PC-3 (cell line): ENCODE measurements around the gene RPS16. TPM values are rescaled to one million over a fixed set of nuclear protein-coding genes. Genes with fewer than 3 reads are reported as not detected.

Experiments
- ATAC-seq: fragments of 200-7000 bp; cut with Tn5 transposase; 2 replicates; pipeline ENCODE4 v1.9.1; 2020; ENCODE audit warnings: mild to moderate bottlenecking, moderate library complexity
- BruUV-seq: library from RNA; stranded (reverse); fragments of 400-500 nt; replicated peaks from 2 replicates; lab custom pipeline; 2021; lab: Mats Ljungman, UMichigan
- CTCF ChIA-PET: fragments of 300-600 bp; sonication (Branson Sonifier 250); formaldehyde crosslinking; loops from one replicate; lab custom pipeline; 2022; ENCODE audit warnings: antibody characterized with exemption; lab: Charles Lee
- POLR2A ChIA-PET: fragments of 300-600 bp; sonication (Branson Sonifier 250); formaldehyde crosslinking; loops from one replicate; lab custom pipeline; 2022; ENCODE audit warnings: antibody characterized with exemption; ENCODE audit not compliant: unreplicated experiment; lab: Charles Lee
- DNase-seq: peaks from one replicate; pipeline ENCODE4 v3.0.0-alpha.2; 2015
- H2AFZ ChIP-seq: fragments of 300-600 bp; sonication (generic); 2 replicates; pipeline ENCODE4 v1.6.0; 2016; ENCODE audit warnings: antibody characterized with exemption, low read length
- H3F3A ChIP-seq: fragments of 300-600 bp; sonication (generic); one replicate; pipeline ENCODE4 v1.6.0; 2017; ENCODE audit warnings: antibody characterized with exemption, low read length, control low read depth, mild to moderate bottlenecking; ENCODE audit not compliant: unreplicated experiment
- H3K27ac ChIP-seq: fragments of 300-600 bp; sonication (generic); 2 replicates; pipeline ENCODE4 v1.5.1; 2016; ENCODE audit warnings: mild to moderate bottlenecking, low read length
- H3K27me3 ChIP-seq: fragments of 300-600 bp; sonication (generic); 2 replicates; pipeline ENCODE4 v1.6.1; 2016; ENCODE audit warnings: low read length, mixed read lengths
- H3K36me3 ChIP-seq: fragments of 300-600 bp; sonication (generic); 2 replicates; pipeline ENCODE4 v1.6.1; 2016; ENCODE audit warnings: low read depth, mixed run types, low read length, mixed read lengths
- H3K4me1 ChIP-seq: fragments of 300-600 bp; sonication (generic); 2 replicates; pipeline ENCODE4 v1.5.1; 2016; ENCODE audit warnings: low read length; ENCODE audit not compliant: insufficient read depth
- H3K4me2 ChIP-seq: fragments of 300-600 bp; sonication (generic); 2 replicates; pipeline ENCODE4 v1.6.0; 2016; ENCODE audit warnings: low read length
- H3K4me3 ChIP-seq: fragments of 300-600 bp; sonication (generic); 2 replicates; pipeline ENCODE4 v1.5.1; 2016; ENCODE audit warnings: mild to moderate bottlenecking, low read length, mixed read lengths
- H3K79me2 ChIP-seq: fragments of 300-600 bp; sonication (generic); 2 replicates; pipeline ENCODE4 v1.6.1; 2017; ENCODE audit warnings: low read length, mixed read lengths
- H3K9ac ChIP-seq: fragments of 300-600 bp; sonication (generic); 2 replicates; pipeline ENCODE4 v1.6.0; 2016; ENCODE audit warnings: mild to moderate bottlenecking, low read length
- H3K9me2 ChIP-seq: fragments of 300-600 bp; sonication (generic); replicated peaks from 2 replicates; pipeline ENCODE4 v1.6.1; 2016; ENCODE audit warnings: mixed run types, low read length, mixed read lengths
- H3K9me3 ChIP-seq: fragments of 300-600 bp; sonication (generic); 2 replicates; pipeline ENCODE4 v1.6.1; 2016; ENCODE audit warnings: low read length, mixed read lengths
- H4K20me1 ChIP-seq: fragments of 300-600 bp; sonication (generic); 2 replicates; pipeline ENCODE4 v1.6.1; 2016; ENCODE audit warnings: low read length, mixed read lengths
- CTCF ChIP-seq: fragments of 300-600 bp; sonication (generic); conservative IDR thresholded peaks from 2 replicates; pipeline ENCODE4 v1.5.1; 2017; ENCODE audit warnings: antibody characterized with exemption, low read depth, mild to moderate bottlenecking, low read length
- EZH2 ChIP-seq: fragments of 300-600 bp; sonication (generic); IDR thresholded peaks from one replicate; pipeline ENCODE4 v1.6.1; 2017; ENCODE audit warnings: antibody characterized with exemption, mild to moderate bottlenecking, low read length; ENCODE audit not compliant: unreplicated experiment
- EZH2phosphoT487 ChIP-seq: fragments of 300-600 bp; sonication (generic); IDR thresholded peaks from 2 replicates; pipeline ENCODE4 v1.6.1; 2018; ENCODE audit warnings: mild to moderate bottlenecking, antibody characterized with exemption, low read length, borderline replicate concordance
- intact Hi-C: fragments of 100-400 bp; cut with micrococcal nuclease; formaldehyde crosslinking; loops from 2 replicates; pipeline ENCODE4 v1.9.0; 2023
- total RNA-seq: library from RNA; depleted of rRNA; stranded (reverse); fragments of >200 nt; gene quantifications from 2 replicates; pipeline ENCODE4 v1.2.3, GENCODE V29; 2014

RPS16 gene
- total RNA-seq, 1 experiment from 2014 or later: 418 TPM

DNA sequence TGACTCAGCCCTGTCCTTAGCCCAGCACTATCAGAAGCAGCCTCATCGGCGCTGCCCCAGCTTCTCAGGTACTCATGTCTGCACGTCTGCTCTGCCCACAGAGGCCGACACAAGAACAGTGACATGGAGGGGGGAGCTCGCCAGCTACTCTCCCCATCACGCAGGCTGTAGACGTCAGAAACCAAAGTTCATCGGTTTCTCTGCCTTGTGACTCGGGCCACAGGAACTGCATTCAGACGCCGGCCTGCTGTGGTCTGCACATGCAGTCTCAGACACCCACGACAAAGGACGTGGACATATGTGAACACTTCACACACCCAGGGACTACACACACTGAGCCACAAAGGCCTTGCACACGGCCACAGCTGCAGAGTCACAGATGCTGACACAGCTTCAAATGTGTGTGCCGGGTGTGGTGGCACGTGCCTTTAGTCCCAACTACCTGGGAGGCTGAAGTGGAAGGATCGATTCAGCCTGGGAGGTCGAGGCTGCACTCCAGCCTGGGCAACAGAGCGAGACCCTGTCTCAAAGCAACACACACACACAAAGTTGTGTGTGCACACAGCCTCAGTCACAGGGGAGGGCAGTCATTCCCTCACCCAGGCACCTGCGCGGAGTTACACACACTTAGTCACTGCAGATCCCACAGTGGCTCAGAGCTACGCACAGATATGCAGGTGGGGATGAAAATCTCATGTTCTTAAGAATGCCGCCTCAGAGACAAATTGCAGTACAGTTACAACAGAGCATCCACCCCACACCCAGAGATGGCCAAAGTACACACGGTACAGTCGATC is 34.0 kb downstream of the RPS16 start:
- Histone ChIP-seq H3K4me2 (peak overlapping the region; percentile 95), H3K27ac (peak overlapping the region; percentile 97), H3K27me3 (no peaks in the 10 kb centered on the region), H3K9me2 (no peaks in the 10 kb centered on the region), H3K9me3 (no peaks in the 10 kb centered on the region), H3K4me1 (peaks cover 48% of the 10 kb centered on the region), H3K9ac (peak overlapping the region; percentile 92), H3K4me3 (peak overlapping the region; percentile 66; the same call in 1 of the 2 replicates), H3K36me3 (no peaks in the 10 kb centered on the region), H3K79me2 (peaks cover under 1% of the 10 kb centered on the region), H3F3A (no peaks in the 10 kb centered on the region), H4K20me1 (0 out of 2 replicates have a peak, but pooled peaks cover under 1% of the 10 kb centered on the region), H2AFZ (0 out of 2 replicates have a peak overlapping the region, but pooled peaks have one; percentile 54)
- ATAC-seq (peak; percentile 39), DNase-seq (peak; percentile 76)
- CTCF ChIA-PET: interaction anchor here (1.0 kb wide), 1 partner anchor 10 kb away, joined by 3 read pairs; no protein-coding TSS in a partner anchor
- BruUV-seq: TSS peak; percentile 21
- POLR2A ChIA-PET: interaction anchor here (0.8 kb wide), 1 partner anchor 11 kb away, joined by 4 read pairs; the partner anchor contains the start of genes MED29 and PAF1
- intact Hi-C loops: no loop called here
- no peak for TF ChIP-seq EZH2phosphoT487
- TF ChIP-seq EZH2: no peak
- TF ChIP-seq CTCF: no peak

GRCh38 chr19:39401070-39401548 is 34.6 kb downstream of the RPS16 start:
- Histone ChIP-seq H3F3A (no peaks in the 10 kb centered on the region), H3K27ac (peak overlapping the region; percentile 97; the same call in 1 of the 2 replicates), H3K27me3 (no peaks in the 10 kb centered on the region), H4K20me1 (no peaks in the 10 kb centered on the region), H3K79me2 (no peaks in the 10 kb centered on the region), H3K4me1 (peaks cover 45% of the 10 kb centered on the region), H3K4me3 (no peak overlapping the region), H3K9me3 (no peaks in the 10 kb centered on the region), H3K9ac (no peak overlapping the region), H3K36me3 (no peaks in the 10 kb centered on the region), H3K4me2 (no peak overlapping the region), H3K9me2 (no peaks in the 10 kb centered on the region), H2AFZ (no peak overlapping the region)
- TF ChIP-seq CTCF: no peak
- TF ChIP-seq EZH2phosphoT487: no peak
- TF ChIP-seq EZH2: no peak
- ATAC-seq: no peak
- ChIA-PET CTCF (no interaction called here), POLR2A (no interaction called here)
- intact Hi-C loops: no loop called here
- DNase-seq: no peak
- BruUV-seq: no TSS peak
